Suppressor macrophage treated with lipopolysaccharide for 1 hour (primary cell): ENCODE results near the gene MAP2K2.
A peak's percentile ranks its signal among the peaks of the same experiment; 100 is the strongest.
"Not testable (repeated sequence)": the region's sequence is repeated elsewhere in the genome, so short reads cannot be mapped to it uniquely, and the experiment has no call there.

ENCODE experiments used
- DNase-seq, 3 donors: peaks; one replicate each; pipeline ENCODE4 v3.0.0-alpha.2; 2020 to 2022

Gene MAP2K2

GRCh38 chr19:4130744-4131438 is 7.0 kb upstream of the MAP2K2 start:
- DNase-seq, result peak; percentile 77 to 90 (median 82)

DNA sequence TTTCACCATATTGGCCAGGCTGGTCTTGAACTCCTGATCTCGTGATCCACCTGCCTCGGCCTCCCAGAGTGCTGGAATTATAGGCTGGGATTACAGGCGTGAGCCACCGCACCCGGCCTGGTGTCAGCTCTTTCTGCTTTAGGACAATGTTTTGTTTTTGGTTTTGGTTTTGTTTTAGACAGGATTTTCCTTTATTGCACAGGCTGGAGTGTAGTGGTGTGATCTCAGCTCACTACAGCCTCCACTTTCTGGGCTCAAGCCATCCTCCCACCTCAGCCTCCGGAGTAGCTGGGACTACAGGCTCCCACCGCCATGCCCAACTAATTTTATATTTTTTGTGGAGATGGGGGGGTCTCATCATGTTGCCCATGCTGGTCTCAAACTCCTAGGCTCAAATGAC is 5.1 kb upstream of the MAP2K2 start:
- peak; percentile 67 to 82 (median 72) for DNase-seq

DNA sequence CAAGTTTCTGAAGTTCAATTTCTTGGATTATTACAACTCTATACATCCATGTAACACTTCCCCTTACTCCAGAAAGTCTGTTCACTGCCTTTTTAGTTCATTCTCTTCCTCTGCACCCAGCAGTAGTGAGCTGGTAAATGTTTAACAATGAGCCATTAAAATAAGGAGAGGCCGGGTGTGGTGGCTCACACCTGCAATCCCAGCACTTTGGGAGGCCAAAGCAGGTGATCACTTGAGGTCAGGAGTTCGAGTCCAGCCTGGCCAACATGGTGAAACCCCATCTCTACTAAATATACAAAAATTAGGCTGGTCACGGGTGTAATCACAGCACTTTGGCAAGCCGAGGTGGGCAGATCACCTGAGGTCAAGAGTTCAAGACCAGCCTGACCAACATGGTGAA is 3.4 kb upstream of the MAP2K2 start:
- DNase-seq, result not testable (repeated sequence)

DNA sequence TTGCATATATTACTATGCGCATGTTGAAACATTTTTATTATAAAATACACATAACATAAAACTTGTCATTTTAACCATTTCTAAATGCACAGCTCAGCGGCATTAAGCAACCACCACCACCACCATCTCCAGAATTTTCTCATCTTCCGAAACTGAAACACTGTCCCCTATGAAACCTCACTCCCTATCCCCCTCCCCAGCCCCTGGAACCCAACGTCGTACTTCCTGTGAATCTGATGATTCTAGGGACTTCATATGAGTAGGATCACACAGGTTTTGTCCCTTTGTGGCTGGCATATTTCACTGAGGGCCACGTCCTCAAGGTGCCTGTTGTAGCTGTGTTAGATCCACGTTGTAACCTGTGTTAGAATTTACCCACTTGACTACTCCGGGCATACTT is 716 bp upstream of the MAP2K2 start:
- DNase-seq, result no peak

DNA sequence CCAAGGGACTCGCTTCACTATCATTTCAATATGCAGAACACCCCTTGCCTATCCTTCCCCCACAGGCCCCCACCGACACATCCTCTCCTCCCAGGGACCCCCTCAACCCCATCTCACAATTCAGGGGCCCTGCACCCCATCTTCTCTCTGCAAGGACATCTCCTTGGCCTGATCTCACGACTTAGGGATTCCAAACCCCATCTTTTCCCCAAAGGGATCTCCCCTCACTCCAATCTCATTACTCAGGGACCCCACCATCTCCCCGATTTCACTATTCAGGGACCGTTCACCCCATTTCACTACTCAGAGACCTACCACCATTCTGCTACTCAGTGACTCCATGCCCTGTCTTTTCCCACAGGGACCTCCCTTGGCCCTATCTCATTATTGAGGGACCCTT is 1.4 kb downstream of the MAP2K2 start:
- no peak for DNase-seq

DNA sequence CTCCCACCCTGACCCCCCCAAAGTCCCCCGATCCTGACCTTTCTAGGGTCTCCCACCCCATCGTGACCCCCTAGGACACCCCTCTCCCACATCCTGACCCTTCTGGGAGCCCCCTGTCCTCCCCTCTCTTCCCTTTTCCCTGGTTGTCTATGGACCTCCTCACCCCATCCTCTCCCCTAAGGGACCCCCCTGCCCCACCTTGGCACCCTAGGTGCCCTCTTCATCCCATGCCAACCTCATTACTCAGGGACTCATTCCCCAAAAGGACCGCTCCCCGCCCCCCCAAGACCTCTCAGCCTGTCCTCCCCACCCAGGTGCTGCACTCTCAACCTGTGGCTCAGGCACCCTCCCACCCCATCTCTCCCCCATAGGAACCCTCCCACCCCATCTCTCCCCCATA is 2.1 kb downstream of the MAP2K2 start:
- no peak for DNase-seq

DNA sequence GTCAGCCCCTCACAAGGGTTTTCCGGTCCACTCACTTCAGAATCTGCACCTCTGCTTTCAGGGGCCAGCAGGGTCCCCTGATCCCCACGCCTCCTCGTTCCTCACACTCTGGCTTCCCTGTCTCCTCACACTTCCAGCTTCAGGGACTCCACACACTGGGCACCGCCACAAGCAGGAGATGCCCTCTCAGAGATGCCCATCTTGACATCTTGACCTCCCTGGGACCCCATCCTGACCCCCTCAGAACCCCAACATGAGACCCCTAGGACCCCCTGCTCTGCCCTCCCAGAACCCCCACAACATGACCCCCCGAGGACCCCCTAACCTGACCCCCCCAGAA is 2.7 kb downstream of the MAP2K2 start:
- no peak for DNase-seq

DNA sequence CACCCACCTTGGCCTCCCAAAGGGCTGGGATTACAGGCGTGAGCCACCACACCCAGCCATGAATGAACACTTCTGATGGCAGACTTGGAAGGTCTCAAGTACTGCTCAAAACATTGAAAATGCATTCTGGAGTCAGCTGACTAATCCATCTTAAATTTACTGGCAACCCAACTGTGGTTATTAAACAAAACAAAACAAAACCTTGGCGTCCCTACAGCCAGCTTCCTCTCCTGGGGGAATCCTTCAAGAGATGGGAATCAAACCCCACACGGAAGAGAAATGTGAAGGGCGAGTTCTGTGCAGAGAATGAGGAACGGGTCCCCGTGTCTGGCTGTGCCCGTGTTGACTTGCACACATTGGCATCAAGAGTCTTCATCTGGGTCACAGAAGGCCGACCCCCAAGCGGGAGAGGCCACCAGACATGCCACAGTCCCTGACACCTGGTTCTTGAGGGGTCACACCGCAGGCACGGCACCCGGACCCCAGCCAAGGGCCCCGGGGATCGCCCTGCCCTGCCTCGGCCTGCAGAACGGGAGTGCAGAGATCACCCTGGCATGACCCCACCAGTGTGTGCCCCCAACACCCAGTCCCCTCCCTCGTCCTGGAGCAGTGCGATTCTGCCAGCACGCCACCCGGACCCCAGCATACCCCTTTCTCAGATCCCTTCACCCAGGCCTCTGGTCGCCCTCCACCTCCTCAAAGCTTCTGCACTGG is 3.2 kb downstream of the MAP2K2 start:
- no peak for DNase-seq

GRCh38 chr19:4119763-4120162 is 4.2 kb downstream of the MAP2K2 start:
- DNase-seq, result no peak

- no peak for DNase-seq
These were observed 8.0 kb downstream of the MAP2K2 start for GRCh38 chr19:4115818-4116385.

- peak; percentile 25 to 60 (median 48) for DNase-seq
These were observed 8.7 kb downstream of the MAP2K2 start for GRCh38 chr19:4115050-4115817.

GRCh38 chr19:4114181-4114580 is 9.7 kb downstream of the MAP2K2 start:
- no peak for DNase-seq

DNA sequence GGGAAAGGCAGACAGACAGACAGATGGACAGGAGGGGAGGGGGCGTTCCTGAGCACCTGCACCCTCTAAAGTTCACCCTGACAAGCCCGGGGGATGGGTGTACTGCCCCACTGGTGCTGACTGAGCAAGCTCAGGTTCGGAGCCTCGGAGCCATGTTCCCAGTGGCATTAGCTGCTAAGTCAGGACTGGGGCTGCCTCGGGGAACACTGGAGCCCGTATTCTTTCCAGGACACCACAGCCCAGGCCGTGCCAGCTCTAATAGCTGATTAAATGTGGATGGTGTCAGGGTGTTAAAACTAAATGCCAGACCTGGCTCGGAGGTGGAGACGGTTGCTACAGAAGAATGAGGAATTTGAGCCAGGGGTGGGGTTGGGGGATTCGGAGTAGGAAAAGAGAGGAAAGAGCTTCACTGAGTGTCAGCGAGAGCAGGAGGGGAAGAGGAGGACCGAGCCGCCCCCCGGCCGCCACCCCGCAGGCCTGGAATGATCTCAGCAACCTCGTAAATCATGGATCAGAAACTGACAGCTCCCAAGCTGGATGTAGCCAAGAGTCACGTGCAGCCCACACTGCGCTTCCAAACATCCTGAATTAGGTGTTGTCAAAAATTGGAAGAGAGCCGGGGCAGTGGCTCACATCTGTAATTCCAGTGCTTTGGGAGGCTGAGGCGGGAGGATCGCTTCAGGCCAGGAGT is 10.4 kb downstream of the MAP2K2 start:
- DNase-seq, result no peak

DNA sequence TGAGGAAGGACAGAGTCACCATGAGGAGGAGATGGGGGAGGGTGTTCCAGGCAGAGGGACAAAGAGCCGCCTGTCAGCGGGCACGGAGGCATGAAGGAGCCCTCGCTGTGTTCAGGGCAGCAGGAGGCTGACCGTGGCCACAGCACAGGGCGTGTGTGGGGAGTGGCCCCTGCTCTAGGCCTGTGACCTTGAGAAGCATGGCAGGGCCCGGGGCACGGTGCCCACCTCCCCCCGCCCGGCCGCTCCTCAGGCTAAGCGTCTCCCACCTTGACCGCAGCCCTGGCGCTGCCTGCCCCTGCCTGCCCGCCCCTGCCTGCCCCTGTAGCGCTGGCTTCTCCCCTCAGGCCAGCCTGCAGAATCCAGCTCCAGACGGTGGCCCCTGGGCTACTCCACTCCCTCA is 11.6 kb downstream of the MAP2K2 start:
- no peak for DNase-seq

DNA sequence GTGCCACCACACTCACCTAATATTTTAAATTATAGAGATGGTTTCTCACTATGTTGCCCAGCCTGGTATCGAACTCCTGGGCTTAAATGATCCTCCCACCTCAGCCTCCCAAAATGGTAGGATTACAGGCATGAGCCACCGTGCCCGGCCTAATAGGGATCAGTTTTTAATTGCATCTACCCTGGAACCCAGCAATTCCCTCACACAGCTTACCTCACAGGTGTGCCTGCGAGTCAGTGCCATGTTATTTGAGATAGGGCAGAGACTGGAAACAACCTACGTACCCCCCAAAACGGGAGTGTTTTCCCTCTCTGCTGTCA is 14.3 kb downstream of the MAP2K2 start:
- no peak for DNase-seq

DNA sequence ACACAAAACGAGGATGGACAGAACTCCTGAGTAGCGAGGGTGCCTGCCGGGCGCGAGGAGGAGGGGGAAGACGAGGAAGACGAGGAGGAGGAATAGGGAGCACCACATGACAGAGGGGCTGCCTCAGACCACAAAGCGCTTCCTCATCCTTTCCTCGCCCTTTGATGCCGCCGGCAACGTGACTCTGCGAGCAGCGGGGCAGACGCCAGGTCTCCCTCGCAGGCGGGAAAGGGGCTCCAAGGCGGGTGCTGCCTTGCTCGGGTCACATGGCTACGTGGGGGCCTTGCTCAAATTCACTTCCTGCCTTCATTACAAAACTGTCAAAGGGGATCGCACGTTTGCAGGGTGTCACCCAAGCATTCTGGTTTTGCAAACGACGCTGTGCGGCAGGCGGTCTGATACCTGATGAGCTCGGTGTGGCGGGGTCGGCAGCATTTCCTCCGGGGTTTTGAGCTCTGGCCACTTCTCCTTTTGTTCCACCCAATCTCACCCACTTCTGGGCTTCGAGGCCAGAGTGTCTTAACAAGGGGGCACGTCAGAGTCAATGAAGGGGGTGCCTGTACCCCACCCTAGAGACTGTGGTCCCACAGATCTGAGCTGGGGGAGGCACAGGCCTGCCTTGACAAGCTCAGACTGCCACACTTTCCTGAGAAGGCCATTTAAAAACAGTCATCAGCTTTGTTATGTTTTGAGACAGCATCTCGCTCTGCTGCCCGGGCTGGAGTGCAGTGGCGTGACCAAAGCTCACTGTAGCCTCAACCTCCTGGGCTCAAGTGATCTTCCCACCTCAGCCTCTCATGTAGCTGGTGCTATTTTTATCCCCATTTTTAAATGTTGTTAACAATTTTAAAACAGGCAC is 14.9 kb downstream of the MAP2K2 start:
- DNase-seq, result peak; percentile 21 to 35 (median 25)

DNA sequence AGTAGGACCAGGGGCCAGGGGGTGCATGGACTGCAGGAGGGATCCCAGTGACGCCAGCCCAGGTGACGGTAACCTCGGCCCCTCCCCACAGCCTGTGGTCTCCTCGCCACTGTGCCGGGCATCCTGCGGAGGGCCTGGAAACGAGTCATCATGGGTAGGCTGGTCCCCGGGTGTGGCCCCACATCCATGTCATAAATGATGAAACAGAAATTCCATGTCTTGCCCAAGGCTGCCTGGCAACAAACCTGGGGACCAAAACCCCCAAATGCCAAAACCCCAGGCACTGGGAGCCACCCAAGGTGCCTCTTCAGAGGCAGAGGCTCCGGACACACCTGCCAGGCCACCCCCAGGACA is 20.9 kb downstream of the MAP2K2 start:
- peak in 1 of 3 donors; percentile 35 for DNase-seq

DNA sequence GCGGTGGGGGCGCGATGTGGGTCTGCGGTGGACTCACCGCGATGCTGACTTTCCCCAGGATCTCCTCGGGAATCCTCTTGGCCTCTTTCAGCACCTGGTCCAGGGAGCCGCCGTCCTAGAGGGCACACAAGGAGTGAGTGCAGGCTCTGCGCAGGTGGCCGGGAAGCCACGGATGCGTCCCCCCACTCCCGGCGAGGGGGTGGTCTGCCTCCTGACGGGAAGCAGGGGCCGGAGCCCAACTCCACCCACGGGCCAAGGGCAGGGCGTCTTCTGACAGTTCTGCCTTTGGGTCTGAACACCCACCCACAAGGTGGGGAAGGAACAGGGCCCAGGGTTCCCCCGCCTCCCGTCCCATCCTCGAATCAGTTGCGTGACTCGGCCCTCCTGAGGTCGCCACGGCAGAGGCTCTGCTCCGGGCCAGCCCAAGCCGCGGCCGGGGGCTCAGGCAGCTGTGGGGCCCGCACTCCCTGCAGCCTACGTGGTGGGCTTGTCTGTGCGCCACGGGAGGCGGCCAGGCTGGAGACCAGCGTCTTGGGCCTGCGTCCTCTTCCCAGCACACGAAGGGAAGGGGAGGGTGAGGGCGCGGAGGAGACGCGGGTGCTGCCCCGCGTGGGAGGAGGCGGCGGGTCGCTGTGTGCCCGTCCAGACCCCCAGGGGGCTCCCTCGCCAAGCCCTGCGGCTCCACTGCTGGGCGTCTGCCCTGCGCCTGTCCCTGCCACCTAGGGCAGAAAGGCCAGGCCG is 21.4 kb downstream of the MAP2K2 start:
- DNase-seq, result no peak

DNA sequence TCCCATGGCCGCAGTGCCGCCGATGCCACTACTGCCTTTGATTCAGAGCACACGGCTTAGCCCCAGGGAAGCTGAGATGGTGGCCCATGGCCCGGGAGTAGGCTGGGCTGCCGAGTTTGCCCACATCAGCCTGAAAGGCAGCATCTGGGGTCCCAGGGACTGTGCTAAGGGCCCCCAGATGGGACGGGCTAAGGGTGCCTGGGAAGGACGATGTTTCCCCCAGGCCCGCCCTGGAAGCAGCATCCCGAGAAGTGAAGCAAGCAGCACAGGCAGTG is 22.5 kb downstream of the MAP2K2 start:
- no peak for DNase-seq

DNA sequence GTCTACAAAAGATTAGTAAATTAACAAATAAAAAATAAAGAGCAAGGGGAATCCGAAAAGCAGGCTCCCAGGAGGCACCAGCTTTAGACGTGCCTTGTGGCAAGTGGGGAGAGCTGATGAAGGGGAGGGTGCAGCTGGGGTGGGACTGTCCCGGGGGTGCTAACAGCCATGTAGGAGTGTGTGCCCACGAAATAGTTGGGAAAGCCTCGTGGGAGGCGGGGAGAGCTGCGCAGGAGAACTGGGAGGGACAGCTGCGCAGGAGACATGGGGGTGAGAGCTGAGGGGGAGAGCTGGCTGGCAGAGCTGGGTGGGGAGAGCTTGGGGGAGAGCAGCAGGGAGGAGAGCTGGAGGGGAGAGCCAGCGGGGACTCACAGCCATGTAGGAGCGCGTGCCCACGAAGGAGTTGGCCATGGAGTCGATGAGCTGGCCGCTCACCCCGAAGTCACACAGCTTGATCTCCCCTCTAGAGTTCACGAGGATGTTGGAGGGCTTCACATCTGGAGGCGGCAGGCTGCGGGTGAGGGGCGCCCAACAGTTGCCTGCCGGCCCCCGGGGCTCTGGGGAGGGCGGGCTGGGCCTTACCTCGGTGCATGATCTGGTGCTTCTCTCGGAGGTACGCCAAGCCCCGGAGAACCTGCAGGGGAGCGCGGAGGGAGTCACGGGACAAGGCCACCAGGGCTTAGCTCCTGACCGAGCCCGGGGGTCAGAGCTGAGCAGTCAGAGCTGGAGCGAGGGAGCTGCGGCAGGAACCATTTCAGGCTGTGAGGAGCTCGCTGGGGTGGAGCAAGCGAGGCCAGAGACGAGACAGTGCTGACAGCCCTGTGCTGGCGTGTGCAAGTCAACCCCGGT is 23.1 kb downstream of the MAP2K2 start:
- DNase-seq, result no peak
